GM10266 (cell line): ENCODE measurements around the gene CFL1.
"Not testable (repeated sequence)": the region's sequence is repeated elsewhere in the genome, so short reads cannot be mapped to it uniquely, and the experiment has no call there.

Experiments
- DNase-seq: peaks from one replicate; pipeline ENCODE4 v3.0.0; 2012; ENCODE audit errors: extremely low spot score
- TF ChIP-seq, protein P1 (sequence below): IDR thresholded peaks from 2 replicates; pipeline ENCODE4 v1.5.1; 2012; ENCODE audit warnings: mild to moderate bottlenecking, low read depth; ENCODE audit not compliant: control insufficient read depth, insufficient read depth; ENCODE audit errors: missing control alignments

The CFL1 gene

DNA sequence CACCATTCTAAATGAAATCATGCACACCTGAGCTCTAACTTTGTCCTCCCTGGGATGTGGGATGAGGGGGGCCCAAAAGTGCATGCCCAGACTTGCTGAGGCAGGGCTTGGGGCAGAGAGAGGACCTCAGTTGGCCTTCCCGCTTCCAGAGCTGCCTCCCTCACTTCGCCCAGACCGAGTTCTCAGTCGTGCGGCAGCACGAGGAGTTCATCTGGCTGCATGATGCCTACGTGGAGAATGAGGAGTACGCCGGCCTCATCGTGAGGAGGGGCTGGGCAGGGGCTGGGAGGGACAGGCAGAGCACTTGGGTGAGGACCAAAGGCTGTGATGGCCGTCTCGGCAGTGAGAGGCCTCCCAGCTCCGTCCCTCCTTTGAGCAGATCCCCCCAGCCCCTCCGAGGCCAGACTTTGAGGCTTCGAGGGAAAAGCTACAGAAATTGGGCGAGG is 8.2 kb downstream of the CFL1 start:
- no peak for DNase-seq
- TF ChIP-seq, protein P1, sequence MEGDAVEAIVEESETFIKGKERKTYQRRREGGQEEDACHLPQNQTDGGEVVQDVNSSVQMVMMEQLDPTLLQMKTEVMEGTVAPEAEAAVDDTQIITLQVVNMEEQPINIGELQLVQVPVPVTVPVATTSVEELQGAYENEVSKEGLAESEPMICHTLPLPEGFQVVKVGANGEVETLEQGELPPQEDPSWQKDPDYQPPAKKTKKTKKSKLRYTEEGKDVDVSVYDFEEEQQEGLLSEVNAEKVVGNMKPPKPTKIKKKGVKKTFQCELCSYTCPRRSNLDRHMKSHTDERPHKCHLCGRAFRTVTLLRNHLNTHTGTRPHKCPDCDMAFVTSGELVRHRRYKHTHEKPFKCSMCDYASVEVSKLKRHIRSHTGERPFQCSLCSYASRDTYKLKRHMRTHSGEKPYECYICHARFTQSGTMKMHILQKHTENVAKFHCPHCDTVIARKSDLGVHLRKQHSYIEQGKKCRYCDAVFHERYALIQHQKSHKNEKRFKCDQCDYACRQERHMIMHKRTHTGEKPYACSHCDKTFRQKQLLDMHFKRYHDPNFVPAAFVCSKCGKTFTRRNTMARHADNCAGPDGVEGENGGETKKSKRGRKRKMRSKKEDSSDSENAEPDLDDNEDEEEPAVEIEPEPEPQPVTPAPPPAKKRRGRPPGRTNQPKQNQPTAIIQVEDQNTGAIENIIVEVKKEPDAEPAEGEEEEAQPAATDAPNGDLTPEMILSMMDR = no peak

DNA sequence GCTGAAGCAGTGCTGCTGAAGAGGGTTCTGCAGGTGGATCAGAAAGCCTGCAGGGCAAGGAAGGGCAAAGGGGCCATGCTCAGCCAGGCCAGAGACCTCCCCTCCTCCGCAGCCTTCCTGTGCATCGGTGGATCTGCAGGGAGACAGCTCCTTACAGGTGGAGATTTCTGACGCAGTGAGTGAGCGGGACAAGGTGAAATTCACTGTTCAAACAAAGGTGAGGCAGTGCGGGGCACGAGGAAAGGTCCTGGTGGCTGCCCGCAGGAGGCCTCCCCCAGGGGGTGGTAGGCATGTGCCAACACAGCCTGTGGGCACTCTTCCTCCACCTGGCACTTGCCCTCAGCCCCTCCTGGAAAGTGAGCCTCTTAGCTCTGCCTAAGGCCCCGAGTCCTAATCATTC is 8.6 kb downstream of the CFL1 start:
- TF ChIP-seq, protein P1 = no peak
- DNase-seq = no peak

DNA sequence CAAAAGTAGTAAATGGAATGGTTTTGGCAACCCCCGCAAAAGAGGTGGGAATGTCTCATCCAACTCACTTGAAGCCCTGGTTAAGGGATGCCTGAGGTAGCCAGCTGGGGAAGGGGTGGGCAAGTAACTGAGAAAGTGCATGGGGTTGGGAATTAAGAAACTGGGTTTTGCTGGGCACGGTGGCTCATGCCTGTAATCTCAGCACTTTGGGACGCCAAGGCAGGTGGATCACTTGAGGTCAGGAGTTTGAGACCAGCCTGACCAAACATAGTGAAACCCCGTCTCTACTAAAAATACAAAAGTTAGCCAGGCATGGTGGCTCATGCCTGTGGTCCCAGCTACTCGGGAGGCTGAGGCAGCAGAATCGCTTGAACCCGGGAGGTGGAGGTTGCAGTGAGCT is 9.3 kb downstream of the CFL1 start:
- DNase-seq = not testable (repeated sequence)

GRCh38 chr11:65847746-65848145 is 10.2 kb downstream of the CFL1 start:
- no peak for DNase-seq
- TF ChIP-seq, protein P1 = no peak

- DNase-seq = no peak
- TF ChIP-seq, protein P1 = no peak
Measured at GRCh38 chr11:65844231-65844872, 13.6 kb downstream of the CFL1 start.

DNA sequence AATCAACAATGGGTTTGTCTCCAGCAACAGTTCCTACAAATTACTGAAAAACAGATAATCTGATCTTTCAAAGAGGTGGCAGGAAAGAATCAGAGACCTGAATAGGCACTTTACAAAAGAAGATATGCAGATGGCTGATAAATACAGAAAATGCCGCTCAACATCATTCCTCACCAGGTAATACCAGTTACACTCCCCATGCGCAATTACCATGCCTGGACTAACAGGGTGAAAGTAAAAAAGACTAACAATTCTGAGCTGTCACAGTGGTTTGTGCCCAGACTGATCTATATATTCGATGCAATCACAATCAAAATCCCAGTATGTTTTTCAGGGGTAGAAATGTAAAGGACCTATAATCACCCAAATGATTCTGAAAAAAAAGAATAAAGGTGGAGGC is 14.2 kb downstream of the CFL1 start:
- TF ChIP-seq, protein P1 = no peak
- no peak for DNase-seq

DNA sequence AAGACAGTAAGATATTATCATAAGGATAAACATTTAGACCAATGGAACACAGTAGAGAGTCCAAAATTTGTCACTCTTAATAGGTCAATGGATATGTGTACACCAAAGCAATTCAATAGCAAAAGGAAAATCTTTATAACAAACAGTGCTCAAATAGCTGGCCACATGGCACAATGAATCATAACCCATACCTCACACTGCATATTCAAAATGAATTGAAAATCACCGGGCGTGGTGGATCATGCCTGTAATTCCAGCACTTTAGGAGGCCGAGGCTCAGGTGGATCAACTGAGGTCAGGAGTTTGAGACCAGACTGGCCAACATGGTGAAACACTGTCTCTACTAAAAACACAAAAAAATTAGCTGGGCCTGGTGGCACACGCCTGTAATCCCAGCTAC is 15.8 kb downstream of the CFL1 start:
- TF ChIP-seq, protein P1 = no peak
- no peak for DNase-seq

- TF ChIP-seq, protein P1 = no peak
- DNase-seq = no peak
Measured at GRCh38 chr11:65834202-65834601, 23.8 kb downstream of the CFL1 start.
